Muscle of arm (tissue), 12 donors: ENCODE results near the gene ISG15. TPM values are rescaled to one million over a fixed set of nuclear protein-coding genes. Genes with fewer than 3 reads are reported as not detected.
"Not testable (repeated sequence)": the region's sequence is repeated elsewhere in the genome, so short reads cannot be mapped to it uniquely, and the experiment has no call there.

Source experiments
- DNase-seq: peaks from one replicate; pipeline ENCODE4 v3.0.0-alpha.2; 2013
- polyA plus RNA-seq, 12 donors: library from polyadenylated mRNA; unstranded; fragments of 120-200 nt; gene quantifications; one replicate each; pipeline ENCODE4 v1.2.1, GENCODE V29; 2013; ENCODE audit not compliant: insufficient read length in 12 of 12

The ISG15 gene
- polyA plus RNA-seq, 12 donors = 5.0 to 28.8 (median 6.8) TPM; not detected in 1

DNA sequence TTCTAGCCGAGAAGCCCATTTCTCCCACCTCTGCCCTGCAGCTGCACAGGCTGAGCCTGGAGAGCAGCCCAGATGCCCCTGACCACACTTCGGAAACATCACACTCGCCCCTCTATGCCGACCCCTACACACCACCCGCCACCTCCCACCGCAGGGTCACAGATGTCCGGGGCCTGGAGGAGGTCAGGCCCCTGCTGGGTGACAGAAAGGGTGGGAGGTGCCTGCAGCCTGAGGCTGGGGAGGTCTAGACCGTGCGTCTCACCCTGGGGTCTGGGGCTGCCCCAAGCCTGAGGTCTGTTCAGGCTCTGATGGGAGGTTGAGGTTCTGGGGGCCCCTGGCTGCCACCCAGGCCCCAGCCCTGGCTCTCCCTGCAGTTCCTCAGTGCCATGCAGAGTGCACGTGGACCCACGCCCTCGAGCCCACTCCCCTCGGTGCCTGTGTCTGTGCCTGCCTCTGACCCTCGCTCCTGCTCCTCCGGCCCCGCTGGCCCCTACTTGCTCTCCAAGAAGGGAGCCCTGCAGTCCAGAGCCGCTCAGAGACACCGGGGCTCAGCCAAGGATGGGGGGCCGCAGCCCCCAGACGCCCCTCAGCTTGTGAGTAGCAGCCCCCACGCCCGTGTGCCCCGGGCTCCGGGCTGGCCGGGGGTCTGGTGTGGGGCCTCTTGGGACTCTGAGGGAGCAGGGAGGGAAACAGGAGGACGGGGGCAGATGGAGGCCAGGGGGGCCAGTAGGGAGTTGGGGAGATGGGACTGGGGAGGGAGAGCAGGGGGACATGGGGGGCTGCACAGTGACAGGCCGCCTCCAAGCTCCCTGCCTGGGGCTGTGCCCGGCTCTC lies 39.6 kb upstream of the ISG15 start:
- no peak for DNase-seq

DNA sequence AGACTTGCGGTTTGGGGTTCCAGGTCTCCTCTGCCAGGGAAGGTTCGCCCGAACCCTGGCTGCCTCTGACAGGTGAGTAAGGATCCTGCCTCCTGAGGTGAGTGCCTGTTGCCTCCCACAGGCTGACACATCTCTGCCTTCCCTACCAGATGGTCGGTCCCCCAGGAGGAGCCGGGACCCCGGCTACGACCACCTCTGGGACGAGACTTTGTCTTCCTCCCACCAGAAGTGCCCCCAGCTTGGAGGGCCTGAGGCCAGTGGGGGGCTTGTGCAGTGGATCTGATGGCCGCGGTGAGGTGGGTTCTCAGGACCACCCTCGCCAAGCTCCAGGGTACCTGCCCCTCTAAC lies 39.0 kb upstream of the ISG15 start:
- DNase-seq = no peak

DNA sequence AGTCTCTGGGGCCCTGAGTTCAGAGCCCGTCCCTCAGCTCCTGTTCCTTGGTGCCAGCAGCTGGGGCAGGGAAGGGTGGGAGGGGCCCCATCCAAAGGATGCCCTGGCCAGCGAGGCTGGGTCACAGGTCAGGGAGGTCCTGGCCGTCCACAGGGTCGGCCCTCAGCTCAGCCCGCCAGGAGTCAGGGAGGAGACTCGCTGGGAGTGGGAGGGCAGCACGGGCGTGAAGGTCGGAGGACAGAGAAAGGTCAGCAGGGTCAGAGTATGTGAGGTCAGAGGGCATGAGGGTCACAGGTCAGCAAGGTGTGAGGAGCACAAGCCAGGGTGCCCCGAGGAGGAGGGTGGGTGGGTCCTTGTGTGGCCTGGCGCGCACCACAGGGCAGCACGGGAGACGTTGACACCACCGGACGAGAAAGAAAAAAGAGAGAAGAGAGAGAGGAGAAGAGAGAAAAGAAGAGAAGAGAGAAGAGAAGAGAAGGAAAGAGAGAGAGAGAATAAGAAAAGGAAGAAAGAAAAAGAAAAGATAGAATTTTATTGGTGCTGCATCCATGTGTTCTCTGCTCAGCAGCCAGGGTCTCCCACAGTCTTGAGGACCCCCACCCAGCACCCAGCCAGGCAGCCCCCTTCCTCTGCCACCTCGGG lies 38.5 kb upstream of the ISG15 start:
- no peak for DNase-seq

DNA sequence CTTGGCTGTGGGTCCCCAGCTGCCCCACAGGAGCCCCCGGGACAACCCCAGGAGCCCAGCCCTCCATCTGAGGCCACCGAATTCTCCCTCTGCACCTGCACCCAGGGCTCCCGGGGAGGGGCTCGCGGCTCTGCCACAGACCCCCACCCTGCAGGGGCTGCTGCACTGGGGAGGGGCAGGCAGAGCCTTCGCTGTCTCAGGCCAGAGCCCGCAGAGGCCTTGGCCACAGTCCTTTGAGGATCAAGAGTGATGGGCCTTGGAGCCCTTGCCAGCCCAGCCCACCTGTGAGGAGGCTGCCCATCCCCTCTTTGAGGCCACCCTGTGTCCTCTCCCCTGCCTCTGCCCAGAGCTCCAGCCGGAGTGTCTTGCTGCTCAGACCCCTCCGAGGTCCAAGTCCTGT lies 37.9 kb upstream of the ISG15 start:
- no peak for DNase-seq

DNA sequence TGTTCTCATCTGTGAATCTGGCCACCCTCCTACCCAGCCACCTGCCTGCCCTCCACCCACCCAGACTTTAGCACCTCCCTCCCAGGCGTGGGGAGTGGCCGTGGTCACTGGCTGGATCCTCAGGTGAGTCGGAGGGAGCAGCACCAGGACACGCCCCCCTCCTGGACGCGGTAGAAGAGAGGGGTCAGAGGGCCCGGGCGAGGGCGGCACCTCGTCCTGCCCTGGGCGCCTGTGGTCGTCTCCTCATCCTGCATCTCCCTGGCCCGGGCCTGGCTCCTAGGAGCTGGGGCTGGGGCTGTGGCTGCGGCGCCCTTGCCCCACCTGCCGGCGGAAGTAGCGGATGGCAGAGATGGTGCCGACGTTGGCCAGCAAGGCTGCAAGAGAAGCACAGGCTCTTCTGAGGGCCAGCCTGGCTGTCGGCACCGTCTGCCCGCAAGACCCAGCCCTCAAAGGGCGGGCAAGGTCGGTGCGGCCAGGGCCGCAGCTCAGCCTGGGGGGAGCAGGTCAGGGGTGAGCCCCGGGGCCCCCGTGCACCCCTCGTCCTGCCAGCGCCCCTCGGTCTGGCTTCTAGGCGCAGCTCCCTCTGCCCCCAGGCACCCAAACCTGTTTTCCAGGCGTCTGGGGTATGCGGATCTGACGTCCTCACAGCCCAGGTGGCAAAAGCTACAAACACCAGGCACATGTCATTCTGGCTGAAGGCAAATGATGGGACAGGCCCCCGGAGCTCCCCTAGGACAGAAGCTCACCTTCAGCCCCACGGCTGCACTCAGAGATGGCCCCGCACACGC lies 37.2 kb upstream of the ISG15 start:
- DNase-seq = no peak

DNA sequence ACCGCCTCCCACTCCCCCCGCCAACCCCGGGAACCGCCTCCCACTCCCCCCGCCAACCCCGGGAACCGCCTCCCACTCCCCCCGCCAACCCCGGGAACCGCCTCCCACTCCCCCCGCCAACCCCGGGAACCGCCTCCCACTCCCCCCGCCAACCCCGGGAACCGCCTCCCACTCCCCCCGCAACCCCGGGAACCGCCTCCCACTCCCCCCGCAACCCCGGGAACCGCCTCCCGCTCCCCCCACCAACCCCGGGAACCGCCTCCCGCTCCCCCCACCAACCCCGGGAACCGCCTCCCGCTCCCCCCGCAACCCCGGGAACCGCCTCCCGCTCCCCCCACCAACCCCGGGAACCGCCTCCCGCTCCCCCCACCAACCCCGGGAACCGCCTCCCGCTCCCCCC lies 36.5 kb upstream of the ISG15 start:
- DNase-seq = not testable (repeated sequence)

DNA sequence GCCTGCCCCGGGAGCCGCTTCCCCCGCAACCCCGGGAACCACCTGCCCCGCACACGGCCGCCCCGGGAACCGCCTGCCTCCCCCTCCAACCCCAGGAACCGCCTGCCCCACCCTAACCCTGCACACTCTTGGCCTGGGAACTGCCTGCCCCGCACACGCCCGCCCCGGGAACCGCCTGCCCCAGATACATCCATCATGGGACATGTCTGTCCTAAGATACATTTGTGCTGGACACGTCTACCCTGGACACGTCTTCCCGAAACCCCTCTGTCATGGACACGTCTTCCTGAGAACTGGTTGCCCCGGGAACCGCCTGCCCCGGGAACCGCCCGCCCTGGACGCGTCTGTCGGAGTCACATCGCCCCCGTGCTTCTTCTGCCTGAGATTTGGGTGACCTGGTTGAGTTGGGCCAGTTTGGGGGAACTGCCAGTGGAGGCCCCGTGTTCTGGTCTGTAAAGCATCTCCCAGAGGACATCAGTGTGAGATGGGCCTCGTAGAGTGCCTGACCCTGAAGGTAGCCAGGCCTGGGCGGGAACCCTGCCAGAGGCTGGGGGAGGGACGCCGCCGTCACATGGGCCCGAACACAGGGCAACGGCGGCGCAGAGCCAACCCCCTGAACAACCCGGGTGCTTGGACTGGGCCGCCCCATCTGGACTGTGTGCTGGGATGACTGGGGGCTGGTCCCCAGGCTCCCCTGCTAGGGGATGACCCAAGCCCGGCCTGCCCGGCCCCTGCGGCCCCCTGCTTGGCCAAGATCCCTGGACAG lies 35.0 kb upstream of the ISG15 start:
- DNase-seq = no peak

DNA sequence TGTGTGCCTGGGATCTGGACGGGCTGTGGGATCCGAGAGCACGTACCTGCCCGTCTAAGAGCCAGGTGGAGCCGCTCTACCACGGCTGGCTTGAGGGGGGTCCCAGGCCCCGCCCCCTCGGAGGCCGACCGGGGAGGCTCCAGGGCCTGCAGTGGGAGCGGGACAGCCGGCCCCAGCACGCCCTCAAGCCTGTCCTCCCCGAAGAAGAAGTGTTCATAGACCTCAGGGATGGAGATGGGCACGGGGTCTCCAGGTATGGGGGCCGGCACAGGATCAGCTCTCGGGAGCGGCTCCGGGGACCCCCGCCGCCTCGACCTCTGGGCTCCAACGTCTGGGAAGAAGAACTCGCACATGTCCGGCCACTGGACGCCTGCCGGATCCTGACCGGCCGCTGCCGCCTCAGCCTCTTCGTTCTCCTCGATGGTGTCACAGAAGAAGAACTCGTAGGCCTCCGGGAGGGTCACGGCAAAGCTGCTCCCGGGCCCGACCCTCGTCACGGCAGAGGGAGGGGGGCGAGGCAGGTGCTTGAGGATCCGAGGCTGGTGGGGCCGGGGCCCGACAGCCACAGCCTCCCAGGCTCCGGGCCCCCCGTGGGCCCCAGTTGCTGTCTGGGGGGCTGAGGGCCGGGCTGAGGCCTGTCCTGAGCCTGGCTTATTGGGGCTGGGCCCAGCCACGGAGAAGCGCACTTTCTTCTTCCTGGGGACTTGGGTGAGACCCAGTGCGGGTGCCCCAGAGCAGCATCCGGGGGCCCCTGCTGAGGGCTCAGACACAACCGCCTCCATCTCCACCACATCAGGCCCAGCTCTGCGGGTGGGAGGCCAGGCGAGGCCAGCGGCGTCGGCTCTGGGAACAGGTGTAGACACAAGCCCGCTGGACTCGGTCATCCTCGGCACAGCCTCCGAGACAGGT lies 34.2 kb upstream of the ISG15 start:
- DNase-seq = no peak

DNA sequence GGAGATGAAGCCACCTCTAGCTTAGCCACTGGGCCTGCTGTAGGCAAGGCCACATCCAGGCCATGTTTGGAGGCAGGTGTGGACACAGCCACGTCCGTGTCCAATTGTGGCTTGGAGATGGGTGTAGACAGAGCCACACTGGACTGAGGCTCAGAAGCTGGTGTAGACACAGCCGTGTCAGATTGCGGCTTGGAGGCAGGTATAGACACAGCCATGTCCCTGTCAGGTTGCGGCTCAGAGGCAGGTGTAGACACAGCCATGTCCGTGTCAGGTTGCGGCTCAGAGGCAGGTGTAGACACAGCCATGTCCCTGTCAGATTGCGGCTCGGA lies 33.6 kb upstream of the ISG15 start:
- no peak for DNase-seq

DNA sequence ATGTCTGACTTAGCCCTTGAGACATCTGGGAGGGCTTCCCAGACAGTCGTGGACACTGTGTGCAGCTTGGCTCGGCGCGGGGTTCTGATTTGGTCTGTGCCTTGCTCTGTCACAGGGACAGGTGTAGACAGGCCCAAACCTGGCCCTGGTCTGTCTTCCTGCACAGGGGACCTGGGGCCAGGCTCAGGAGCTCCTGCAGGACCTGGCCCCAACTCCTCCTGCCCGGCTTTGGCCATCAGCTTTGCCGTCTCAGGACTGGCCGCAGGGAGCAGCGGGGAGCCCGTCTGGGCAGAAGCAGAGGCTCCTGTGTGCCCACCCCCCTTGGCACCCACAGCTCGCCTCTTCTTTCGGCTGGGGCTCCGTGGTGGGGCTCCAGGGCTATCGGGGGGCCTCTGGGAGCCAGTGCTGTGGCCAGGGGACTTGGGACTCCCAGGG lies 33.1 kb upstream of the ISG15 start:
- DNase-seq = no peak

DNA sequence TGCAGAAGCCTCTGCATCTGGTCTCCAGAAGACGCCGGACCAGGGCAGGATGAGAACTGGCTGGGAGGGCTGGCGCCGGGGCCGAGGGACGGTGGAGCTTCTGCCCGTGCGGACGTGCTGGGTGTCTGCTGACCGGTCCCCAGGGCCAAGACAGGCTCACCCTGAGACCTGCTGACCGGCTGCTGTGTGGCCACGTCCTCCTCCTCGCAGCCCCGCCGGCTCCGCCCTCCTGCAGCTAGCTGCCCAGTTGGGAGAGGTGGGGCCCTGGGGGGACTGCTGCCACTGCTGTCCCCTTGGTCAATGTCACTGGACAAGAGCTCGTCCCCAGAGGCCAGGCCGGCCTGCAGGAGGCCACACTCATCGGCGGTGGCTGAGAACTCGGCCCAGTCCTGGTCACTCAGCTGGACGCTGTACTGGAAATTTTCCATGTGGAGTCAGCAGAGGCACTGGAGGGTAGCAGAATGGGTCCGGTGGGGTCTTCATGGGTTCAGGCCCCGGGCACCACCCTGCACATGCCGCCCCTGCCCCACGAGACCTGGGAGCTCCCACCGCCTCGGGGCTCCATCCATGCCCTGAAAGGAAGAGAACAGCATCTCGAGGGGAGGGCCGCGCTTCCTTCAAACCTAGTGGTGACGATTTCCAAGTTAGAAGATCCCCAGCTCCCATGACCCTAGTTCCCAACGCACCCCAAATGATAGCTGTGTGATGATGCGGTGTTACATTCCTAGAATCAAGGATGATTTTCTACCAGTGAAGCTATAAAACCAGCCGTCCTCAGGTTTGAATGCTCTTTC lies 32.5 kb upstream of the ISG15 start:
- DNase-seq = no peak

DNA sequence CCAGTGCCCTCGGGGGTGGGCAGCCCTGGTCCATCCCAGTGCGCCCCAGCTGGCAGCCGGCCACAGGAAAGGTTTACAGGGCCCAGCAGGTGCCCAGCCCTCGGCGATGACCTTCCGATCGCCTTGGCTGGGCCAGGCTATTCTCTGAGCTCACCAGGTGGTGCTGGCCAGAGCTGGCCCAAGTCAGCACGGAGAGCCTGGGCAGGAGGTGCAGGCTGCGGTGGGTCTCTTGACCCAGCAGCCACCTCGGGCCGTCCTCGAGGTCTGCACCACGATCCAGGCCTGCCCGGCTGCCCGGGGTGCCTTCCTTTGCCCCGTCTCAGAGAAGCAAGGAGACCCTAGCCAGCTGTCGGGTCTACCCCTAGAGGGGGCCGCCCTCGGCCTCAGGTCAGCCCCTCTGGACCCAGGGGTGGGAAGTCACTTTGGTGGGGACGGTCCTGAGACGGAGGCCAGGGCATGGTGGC lies 31.8 kb upstream of the ISG15 start:
- no peak for DNase-seq

DNA sequence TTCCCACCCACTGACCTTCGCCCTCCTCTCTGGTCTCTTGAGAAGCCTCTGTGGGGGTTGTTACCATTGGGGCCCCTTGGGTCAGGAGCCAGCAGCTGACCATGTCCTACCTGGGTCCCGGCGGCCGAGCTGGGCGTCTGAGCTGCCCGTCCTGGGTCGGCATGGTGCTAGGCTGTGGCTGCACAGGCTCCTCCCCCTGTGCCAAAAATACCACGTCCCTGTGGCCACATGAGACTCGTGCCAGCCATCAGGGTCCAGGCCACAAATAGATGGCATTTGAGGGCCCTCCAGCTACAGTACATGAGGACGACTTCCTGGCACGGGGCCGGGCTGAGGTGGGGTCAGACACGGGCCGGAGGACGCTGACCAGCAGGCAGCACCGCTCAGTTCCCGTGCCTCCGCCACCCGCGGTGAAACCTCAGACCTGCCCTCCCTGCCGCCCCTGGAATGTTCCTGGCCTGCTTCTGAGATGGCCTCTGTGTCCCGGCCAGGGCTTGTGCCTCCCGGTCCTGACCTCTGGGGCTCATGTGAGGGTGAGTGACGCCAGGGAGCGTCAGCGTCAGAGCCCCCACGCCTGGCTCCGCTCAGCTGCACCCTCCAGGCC lies 31.2 kb upstream of the ISG15 start, which contains the start of gene PERM1:
PERM1 (minus strand) TSS at position 139 of the 604 bp plus-strand sequence. CDS start 1,064 bp downstream, outside the sequence.
- no peak for DNase-seq

DNA sequence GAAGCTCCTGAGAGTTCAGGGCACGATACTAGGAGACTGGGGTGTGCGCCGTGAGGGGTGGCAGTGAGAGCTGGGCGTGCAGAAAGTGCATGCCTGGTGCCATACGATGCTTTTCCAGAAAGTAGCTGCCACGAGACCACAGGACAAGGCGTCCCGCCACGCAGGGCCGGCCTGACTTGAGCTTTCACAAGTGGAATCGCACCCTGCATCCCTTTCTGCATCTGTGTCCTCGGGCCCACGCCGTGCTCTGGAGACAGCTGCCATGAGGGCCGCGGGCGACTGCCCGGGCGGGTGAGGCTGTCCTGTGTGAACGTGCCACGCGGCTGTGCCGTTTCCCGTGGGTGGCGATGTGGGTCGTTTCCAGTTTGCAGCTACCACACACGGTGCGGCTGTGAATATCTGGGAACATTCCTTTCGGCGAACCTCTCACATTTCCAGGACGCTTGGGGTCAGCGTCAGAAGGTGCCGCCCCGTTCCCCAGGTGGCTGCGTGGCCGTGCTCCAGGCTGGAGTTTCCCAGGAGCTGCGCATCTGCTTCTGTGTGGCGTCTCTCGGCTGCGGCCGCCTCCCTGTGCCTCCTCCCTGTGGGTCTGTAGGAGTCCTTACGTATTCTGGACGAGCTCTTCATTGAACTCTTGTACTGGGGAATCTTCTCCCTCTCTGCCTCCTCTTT lies 30.4 kb upstream of the ISG15 start:
- no peak for DNase-seq

DNA sequence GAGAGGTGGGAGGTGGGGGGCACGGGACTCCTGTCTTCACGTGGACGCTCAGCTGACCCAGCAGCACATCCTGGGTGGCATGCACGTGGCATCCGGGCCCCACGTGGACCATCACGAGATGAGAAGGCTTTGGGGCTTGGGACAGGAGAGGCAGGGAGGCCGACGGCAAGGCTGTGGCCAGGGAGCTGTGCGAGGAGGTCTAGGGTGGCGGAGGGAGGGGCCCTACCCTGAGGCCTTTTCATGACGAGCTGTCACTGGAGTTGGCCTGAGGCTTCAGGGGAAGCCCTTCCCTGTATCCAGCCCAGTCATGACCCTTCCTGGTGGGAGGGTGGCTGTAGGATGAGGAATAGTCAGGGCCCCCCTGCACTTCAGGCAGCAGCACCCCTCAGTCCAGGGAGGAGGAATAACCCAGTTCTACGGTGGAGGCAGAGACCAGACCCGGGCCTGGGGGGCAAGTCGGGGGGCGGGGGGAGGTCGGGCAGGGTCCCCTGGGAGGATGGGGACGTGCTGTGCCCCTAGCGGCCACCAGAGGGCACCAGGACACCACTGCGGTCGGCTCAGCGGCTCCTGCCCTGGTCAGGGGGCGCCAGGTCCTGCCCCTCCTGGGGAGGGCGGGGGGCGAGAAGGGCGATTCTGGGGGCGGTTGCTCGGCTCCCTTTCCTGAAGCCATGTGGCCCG lies 29.4 kb upstream of the ISG15 start:
- DNase-seq = no peak

DNA sequence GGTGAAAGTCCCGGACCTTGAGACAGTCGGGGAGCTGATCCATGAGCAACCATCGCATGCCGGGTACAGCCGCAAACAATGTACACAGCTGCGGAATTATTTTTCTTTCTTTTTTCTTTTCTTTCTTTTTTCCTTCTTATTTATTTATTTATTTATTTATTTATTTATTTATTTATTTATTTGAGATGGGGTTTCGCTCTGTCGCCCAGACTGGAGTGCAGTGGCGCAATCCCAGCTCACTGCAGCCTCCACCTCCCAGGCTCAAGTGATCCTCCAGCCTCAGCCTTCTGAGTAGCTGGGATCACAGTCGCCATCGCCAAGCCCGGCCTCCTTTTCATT lies 28.9 kb upstream of the ISG15 start:
- no peak for DNase-seq

DNA sequence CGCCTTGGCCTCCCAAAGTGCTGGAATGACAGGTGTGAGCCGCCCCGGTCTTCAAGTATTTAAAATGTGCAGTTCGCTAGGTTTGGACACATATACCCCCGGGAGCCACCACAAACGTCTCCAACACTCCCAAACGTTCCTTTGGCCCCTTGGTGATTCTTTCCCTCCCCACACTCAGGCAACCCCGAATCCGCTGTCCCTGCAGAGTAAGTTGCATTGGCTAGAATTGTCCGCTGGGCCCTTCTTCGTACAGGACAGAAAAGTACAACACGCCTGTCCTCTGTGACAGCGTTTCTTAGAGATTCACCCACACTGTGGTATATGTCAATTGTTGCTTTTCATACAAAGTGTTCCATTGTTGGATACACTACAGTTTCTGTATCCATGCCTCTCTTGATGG lies 28.2 kb upstream of the ISG15 start:
- DNase-seq = no peak

DNA sequence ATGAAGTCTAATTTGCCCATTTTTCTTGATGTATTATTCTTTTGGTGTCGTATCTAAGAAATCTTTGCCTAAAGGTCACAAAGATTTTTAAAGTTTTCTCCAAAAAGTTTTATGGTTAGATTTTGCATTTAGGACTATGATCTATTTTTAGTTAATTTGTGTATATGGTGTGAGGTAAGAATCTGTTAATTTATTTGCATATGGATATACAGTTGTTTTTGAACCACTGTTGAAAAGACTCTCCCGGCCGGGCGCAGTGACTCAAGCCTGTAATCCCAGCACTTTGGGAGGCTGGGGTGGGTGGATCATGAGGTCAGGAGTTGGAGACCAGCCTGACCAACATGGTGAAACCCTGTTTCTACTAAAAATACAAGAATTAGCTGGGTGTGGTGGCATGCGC lies 25.2 kb upstream of the ISG15 start:
- DNase-seq = not testable (repeated sequence)
